Aorta (tissue), 5 donors: Measurements from ENCODE around the gene IGF1R. TPM values are rescaled to one million over a fixed set of nuclear protein-coding genes. Genes with fewer than 3 reads are reported as not detected.

Experiments used
- ATAC-seq: fragments of 200-7000 bp; cut with Tn5 transposase; one replicate; pipeline ENCODE4 v1.9.1; 2022; ENCODE audit warnings: moderate library complexity; ENCODE audit not compliant: low FRiP score
- DNase-seq, 2 donors: peaks; one replicate each; pipeline ENCODE4 v3.0.0-alpha.2; 2020
- H3K27ac ChIP-seq, 2 donors: one replicate each; pipeline ENCODE4 v1.5.1; 2013; ENCODE audit warnings: low read length in 2 of 2, mild to moderate bottlenecking in 2 of 2, moderate library complexity in 2 of 2, control low read depth in 1 of 2, inconsistent platforms in 1 of 2, low read depth in 1 of 2
- H3K27me3 ChIP-seq, 2 donors: one replicate each; pipeline ENCODE4 v1.6.1; 2013; ENCODE audit warnings: control low read depth in 1 of 2, low read length in 1 of 2, mild to moderate bottlenecking in 1 of 2, moderate library complexity in 1 of 2; ENCODE audit not compliant: insufficient read depth in 2 of 2, control insufficient read depth in 1 of 2
- H3K36me3 ChIP-seq, 2 donors: one replicate each; pipeline ENCODE4 v1.6.1; 2013; ENCODE audit warnings: control low read depth in 1 of 2, low read length in 1 of 2, mild to moderate bottlenecking in 1 of 2; ENCODE audit not compliant: insufficient read depth in 2 of 2, control insufficient read depth in 1 of 2
- H3K4me1 ChIP-seq, 2 donors: one replicate each; pipeline ENCODE4 v1.6.1; 2013; ENCODE audit warnings: low read length in 2 of 2, control low read depth in 1 of 2, mild to moderate bottlenecking in 1 of 2, moderate library complexity in 1 of 2; ENCODE audit not compliant: insufficient read depth in 2 of 2, control insufficient read depth in 1 of 2
- H3K4me3 ChIP-seq, 2 donors: one replicate each; pipeline ENCODE4 v1.5.1; 2013; ENCODE audit warnings: low read length in 2 of 2, control low read depth in 1 of 2, mild to moderate bottlenecking in 1 of 2
- H3K9me3 ChIP-seq: one replicate; pipeline ENCODE4 v1.6.1; 2013; ENCODE audit warnings: mild to moderate bottlenecking, low read length; ENCODE audit not compliant: control insufficient read depth
- WGBS, 2 donors: extraction: QIAGEN DNeasy Blood & Tissue Kit; methylation state at CpG; one replicate each; pipeline ENCODE4 v1.1.7; 2013; 5-methylcytosine and 5-hydroxymethylcytosine counted together
- intact Hi-C, 2 donors: fragments of 100-400 bp; cut with DNase I; formaldehyde crosslinking; loops; one replicate each; pipeline versions ENCODE4 v1.14.2 to v1.15.0; 2022
- polyA plus RNA-seq, 2 donors: library from polyadenylated mRNA; stranded (reverse); fragments of 200-250 nt; gene quantifications; one replicate each; pipeline ENCODE4 v1.2.3, GENCODE V29; 2013
- total RNA-seq, 2 donors: library from RNA; stranded (reverse); fragmentation: NEBNext Ultra II Directional; extraction: Animal tissue kit (Norgen Biotek cat#: 25700); gene quantifications; one replicate each; pipeline ENCODE4 v1.2.1, GENCODE V29; 2021
- donor health status: healthy with polysubstance abuse.
- donor health status: Bipolar disorder and iron deficiency.
- donor health status: DM: no; HTN: no; CAD: no.
- donor health status: DM: no; HTN: no; CAD: no.
- donor health status: DM: yes; HTN: yes; CAD: no.

Gene IGF1R
- total and polyA plus RNA-seq, 4 donors, result 7.5 to 137 (median 50.7) TPM

- intact Hi-C loops, result loop anchor here (2.0 to 5.0 kb wide), 2 partner anchors 37 to 105 kb away; no protein-coding TSS in a partner anchor
- DNase-seq (peak in 1 of 2 donors; percentile 74), ATAC-seq (peak; percentile 53)
- Histone ChIP-seq H3K4me3 (no peak overlapping the region), H3K27me3 (no peaks in the 10 kb centered on the region), H3K27ac (peak overlapping the region; percentile 92 to 98), H3K4me1 (peaks cover 0 to 2% of the 10 kb centered on the region in 2 donors), H3K9me3 (no peaks in the 10 kb centered on the region), H3K36me3 (peaks cover 0 to 8% of the 10 kb centered on the region in 2 donors)
- WGBS, 2 donors, result 31 to 40% methylated on average over 16 of the region's 16 CpGs
These were observed 305.6 kb downstream of the IGF1R start for GRCh38 chr15:98953968-98954367.

- Histone ChIP-seq H3K9me3 (no peaks in the 10 kb centered on the region), H3K27ac (peak overlapping the region in 1 of 2 donors; percentile 92), H3K4me1 (peaks cover 0 to 2% of the 10 kb centered on the region in 2 donors), H3K27me3 (no peaks in the 10 kb centered on the region), H3K4me3 (no peak overlapping the region), H3K36me3 (peaks cover 0 to 6% of the 10 kb centered on the region in 2 donors)
- DNase-seq (peak; percentile 92 to 96), ATAC-seq (peak; percentile 77)
- intact Hi-C loops, result loop anchor here (2.0 to 5.0 kb wide), 2 partner anchors 37 to 104 kb away; no protein-coding TSS in a partner anchor
- WGBS, 2 donors, result 2 to 6% methylated on average over 5 of the region's 5 CpGs
These were observed 306.1 kb downstream of the IGF1R start for GRCh38 chr15:98954411-98954810.

GRCh38 chr15:98955331-98955730 lies 307.0 kb downstream of the IGF1R start:
- H3K27me3 ChIP-seq, result no peaks in the 10 kb centered on the region
- WGBS, 2 donors, result 16 to 19% methylated on average over 8 of the region's 8 CpGs
- intact Hi-C loops, result loop anchor here (2.0 to 5.0 kb wide), 2 partner anchors 102 to 103 kb away; no protein-coding TSS in a partner anchor
- H3K4me1 ChIP-seq, result peaks cover 0 to 2% of the 10 kb centered on the region in 2 donors
- H3K9me3 ChIP-seq, result no peaks in the 10 kb centered on the region
- ATAC-seq, result no peak
- H3K4me3 ChIP-seq, result no peak overlapping the region
- DNase-seq, result peak in 1 of 2 donors; percentile 83
- peak overlapping the region; percentile 73 to 89 for H3K27ac ChIP-seq
- peaks cover 0 to 4% of the 10 kb centered on the region in 2 donors for H3K36me3 ChIP-seq

GRCh38 chr15:98955961-98956723 lies 307.8 kb downstream of the IGF1R start:
- WGBS, 2 donors, result 38 to 44% methylated on average over 25 of the region's 25 CpGs
- intact Hi-C loops, result loop anchor here (2.0 to 5.0 kb wide), 2 partner anchors 101 to 103 kb away; no protein-coding TSS in a partner anchor
- Histone ChIP-seq H3K4me3 (no peak overlapping the region), H3K27ac (peak overlapping the region in 1 of 2 donors; percentile 89), H3K36me3 (peaks cover 0 to 6% of the 10 kb centered on the region in 2 donors), H3K4me1 (peaks cover 0 to 2% of the 10 kb centered on the region in 2 donors), H3K27me3 (no peaks in the 10 kb centered on the region), H3K9me3 (no peaks in the 10 kb centered on the region)
- peak in 1 of 2 donors; percentile 70 for DNase-seq
- ATAC-seq, result no peak

GRCh38 chr15:98956796-98957553 lies 308.6 kb downstream of the IGF1R start:
- intact Hi-C loops, result loop anchor here in 1 of 2 donors (5.0 kb wide), 1 partner anchor 100 kb away; no protein-coding TSS in a partner anchor
- Histone ChIP-seq H3K27ac (peak overlapping the region in 1 of 2 donors; percentile 89), H3K36me3 (peaks cover 0 to 9% of the 10 kb centered on the region in 2 donors)

GRCh38 chr15:98957655-98958054 lies 309.3 kb downstream of the IGF1R start:
- H3K4me3 ChIP-seq, result no peak overlapping the region
- no peaks in the 10 kb centered on the region for H3K9me3 ChIP-seq
- H3K27ac ChIP-seq, result no peak overlapping the region
- H3K27me3 ChIP-seq, result no peaks in the 10 kb centered on the region
- DNase-seq (no peak), ATAC-seq (no peak)
- 81 to 88% methylated on average over 6 of the region's 6 CpGs for WGBS, 2 donors
- intact Hi-C loops, result loop anchor here in 1 of 2 donors (5.0 kb wide), 1 partner anchor 100 kb away; no protein-coding TSS in a partner anchor
- H3K36me3 ChIP-seq, result peaks cover 0 to 12% of the 10 kb centered on the region in 2 donors
- H3K4me1 ChIP-seq, result peaks cover 0 to 2% of the 10 kb centered on the region in 2 donors

More at GRCh38 chr15:98956796-98957553, 308.6 kb downstream of the IGF1R start:
- H3K9me3 ChIP-seq, result no peaks in the 10 kb centered on the region
- H3K4me1 ChIP-seq, result peaks cover 0 to 2% of the 10 kb centered on the region in 2 donors
- H3K27me3 ChIP-seq, result no peaks in the 10 kb centered on the region
- WGBS, 2 donors, result 92% methylated on average over 39 of the region's 39 CpGs
- ATAC-seq (no peak), DNase-seq (peak in 1 of 2 donors; percentile 70)
- no peak overlapping the region for H3K4me3 ChIP-seq

GRCh38 chr15:98958076-98958475 lies 309.7 kb downstream of the IGF1R start:
- Histone ChIP-seq H3K27me3 (no peaks in the 10 kb centered on the region), H3K9me3 (no peaks in the 10 kb centered on the region), H3K4me3 (no peak overlapping the region), H3K27ac (no peak overlapping the region), H3K36me3 (peaks cover 0 to 12% of the 10 kb centered on the region in 2 donors), H3K4me1 (peaks cover 0 to 2% of the 10 kb centered on the region in 2 donors)
- ATAC-seq, result no peak
- peak in 1 of 2 donors; percentile 68 for DNase-seq
- intact Hi-C loops, result loop anchor here in 1 of 2 donors (5.0 kb wide), 1 partner anchor 99 kb away; no protein-coding TSS in a partner anchor
- WGBS, 2 donors, result 93 to 96% methylated on average over 11 of the region's 11 CpGs

GRCh38 chr15:98958918-98959639 lies 310.7 kb downstream of the IGF1R start:
- H3K27me3 ChIP-seq, result no peaks in the 10 kb centered on the region
- H3K4me1 ChIP-seq, result peaks cover 0 to under 1% of the 10 kb centered on the region in 2 donors
- no peak overlapping the region for H3K4me3 ChIP-seq
- intact Hi-C loops, result loop anchor here in 1 of 2 donors (5.0 kb wide), 1 partner anchor 98 kb away; no protein-coding TSS in a partner anchor
- DNase-seq (peak in 1 of 2 donors; percentile 63), ATAC-seq (no peak)
- no peaks in the 10 kb centered on the region for H3K9me3 ChIP-seq
- 85 to 86% methylated on average over 22 of the region's 22 CpGs for WGBS, 2 donors
- no peak overlapping the region for H3K27ac ChIP-seq
- H3K36me3 ChIP-seq, result peaks cover 0 to 12% of the 10 kb centered on the region in 2 donors
